Measurements from ENCODE around the gene TMEM259. TPM values are rescaled to one million over a fixed set of nuclear protein-coding genes. Genes with fewer than 3 reads are reported as not detected.
A peak's percentile ranks its signal among the peaks of the same experiment; 100 is the strongest.

The TMEM259 gene
- total RNA-seq, 1 experiment from 2014 or later = 202 TPM

DNA sequence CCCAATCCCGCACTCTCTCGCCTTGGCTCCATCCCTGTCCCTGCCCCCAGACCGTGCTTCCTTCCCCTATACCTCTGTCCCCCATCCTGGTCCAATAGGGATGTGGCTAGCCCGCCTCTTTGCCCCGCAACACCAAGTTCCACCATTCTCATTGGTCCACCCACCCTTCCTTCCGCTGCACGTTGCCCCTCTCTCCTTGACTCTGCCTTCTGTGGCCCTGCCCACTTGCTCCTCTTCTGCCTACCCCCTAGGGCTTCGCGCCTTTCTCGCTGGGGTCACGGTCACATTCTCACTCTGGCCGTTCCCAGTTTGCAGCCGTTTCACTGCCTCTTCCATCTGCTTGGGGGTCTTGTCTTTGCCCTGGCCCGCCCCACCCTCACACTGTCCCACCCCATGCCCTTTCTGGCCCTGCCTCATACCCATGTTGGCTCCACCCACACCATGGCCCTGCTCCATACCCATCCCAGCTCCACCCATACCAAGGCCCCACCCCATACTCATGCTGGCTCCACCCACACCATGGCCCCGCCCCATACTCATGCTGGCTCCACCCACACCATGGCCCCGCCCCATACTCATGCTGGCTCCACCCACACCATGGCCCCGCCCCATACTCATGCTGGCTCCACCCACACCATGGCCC, 41.6 kb upstream of the TMEM259 start:
- RAD21 ChIA-PET (ENCODE audit: low non-redundant PET in 1 of 2, low total read pairs in 2 of 2, uncharacterized antibody in 2 of 2, unreplicated experiment in 2 of 2) = interaction anchor here in 1 of 2 experiments (0.6 kb wide), 1 partner anchor 43 kb away, joined by 4 read pairs; no protein-coding TSS in a partner anchor
- TF ChIP-seq REST (IDR thresholded peaks at IDR 0.05; ENCODE audit: low read depth) = no peak
- TF ChIP-seq CBX3 (IDR thresholded peaks at IDR 0.05; ENCODE audit: low read depth) = no peak
- no peak for TF ChIP-seq CEBPB (IDR thresholded peaks at IDR 0.05; ENCODE audit: low read depth)
- no peak for TF ChIP-seq POLR2A (IDR thresholded peaks at IDR 0.05; ENCODE audit: borderline replicate concordance, extremely low read depth, insufficient read depth, insufficient read length)
- no peak for TF ChIP-seq JUND (IDR thresholded peaks at IDR 0.05)
- TF ChIP-seq, protein P1, sequence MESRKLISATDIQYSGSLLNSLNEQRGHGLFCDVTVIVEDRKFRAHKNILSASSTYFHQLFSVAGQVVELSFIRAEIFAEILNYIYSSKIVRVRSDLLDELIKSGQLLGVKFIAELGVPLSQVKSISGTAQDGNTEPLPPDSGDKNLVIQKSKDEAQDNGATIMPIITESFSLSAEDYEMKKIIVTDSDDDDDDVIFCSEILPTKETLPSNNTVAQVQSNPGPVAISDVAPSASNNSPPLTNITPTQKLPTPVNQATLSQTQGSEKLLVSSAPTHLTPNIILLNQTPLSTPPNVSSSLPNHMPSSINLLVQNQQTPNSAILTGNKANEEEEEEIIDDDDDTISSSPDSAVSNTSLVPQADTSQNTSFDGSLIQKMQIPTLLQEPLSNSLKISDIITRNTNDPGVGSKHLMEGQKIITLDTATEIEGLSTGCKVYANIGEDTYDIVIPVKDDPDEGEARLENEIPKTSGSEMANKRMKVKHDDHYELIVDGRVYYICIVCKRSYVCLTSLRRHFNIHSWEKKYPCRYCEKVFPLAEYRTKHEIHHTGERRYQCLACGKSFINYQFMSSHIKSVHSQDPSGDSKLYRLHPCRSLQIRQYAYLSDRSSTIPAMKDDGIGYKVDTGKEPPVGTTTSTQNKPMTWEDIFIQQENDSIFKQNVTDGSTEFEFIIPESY (IDR thresholded peaks at IDR 0.05; ENCODE audit: extremely low read depth, insufficient replicate concordance, low read length) = no peak
- intact Hi-C loops (cut with micrococcal nuclease) = loop anchor here (5.0 kb wide), 1 partner anchor 40 kb away; the partner anchor contains the start of gene GPX4
- Histone ChIP-seq H3K36me3 (ENCODE audit: control insufficient read depth in 1 of 2, insufficient read depth in 2 of 2, low read length in 2 of 2) (no peaks in the 10 kb centered on the region), H3K9me2 (ENCODE audit: insufficient read depth) (no peaks in the 10 kb centered on the region), H3K9ac (ENCODE audit: low read length) (peak overlapping the region; percentile 3; the same call in 1 of the 2 replicates), H4K20me1 (ENCODE audit: insufficient read depth) (no peaks in the 10 kb centered on the region), H3K79me2 (ENCODE audit: insufficient read depth, low read length) (peaks cover 12% of the 10 kb centered on the region; the same call in 1 of the 2 replicates), H3K4me3 (replicated peaks in 1 of 2; ENCODE audit: low read depth in 1 of 2, low read length in 2 of 2) (no peak overlapping the region), H3K4me1 (ENCODE audit: control insufficient read depth in 1 of 2, insufficient read depth in 2 of 2, low read length in 2 of 2) (peaks cover 30 to 50% of the 10 kb centered on the region in 2 experiments), H3K9me3 (ENCODE audit: control insufficient read depth in 1 of 2, insufficient read depth in 1 of 2, low read depth in 1 of 2, low read length in 2 of 2) (no peaks in the 10 kb centered on the region), H3K27ac (ENCODE audit: low read depth, low read length) (peak overlapping the region; percentile 100; the same call in 1 of the 2 replicates), H3K4me2 (ENCODE audit: low read length) (no peak overlapping the region), H2AFZ (ENCODE audit: low read depth, low read length, poor library complexity, severe bottlenecking) (no peak overlapping the region), H3K27me3 (ENCODE audit: insufficient read depth, low read length) (no peaks in the 10 kb centered on the region)
- DNase-seq (ENCODE audit: low read depth, low spot score) (no peak), ATAC-seq (0 out of 2 replicates have a peak, but pooled peaks have one; percentile 16)
- POLR2A ChIA-PET = interaction anchor here (0.6 to 1.1 kb wide), 2 partner anchors 42 to 43 kb away, joined by 3 read pairs; partner anchors contain the start of gene GPX4
- CTCF ChIA-PET = interaction anchor here (0.6 to 0.7 kb wide), 2 partner anchors 105 to 130 kb away, joined by 3 to 6 read pairs; no protein-coding TSS in a partner anchor
- no TSS peak for BruUV-seq (replicated peaks)

All from HCT116 (cell line).